Smooth muscle cell (in vitro differentiated cells): ENCODE results near the gene KLB. TPM values are rescaled to one million over a fixed set of nuclear protein-coding genes. Genes with fewer than 3 reads are reported as not detected.
"Not testable (repeated sequence)": the region's sequence is repeated elsewhere in the genome, so short reads cannot be mapped to it uniquely, and the experiment has no call there.

ENCODE experiments used
- DNase-seq: peaks from one replicate; lab custom pipeline; 2025; ENCODE audit not compliant: unreplicated experiment; lab: John Stamatoyannopoulos, UW
- H2AFZ ChIP-seq: fragments of 200-600 bp; sonication (generic); 2 replicates; pipeline ENCODE4 v1.6.0; 2016; ENCODE audit warnings: antibody characterized with exemption, low read depth, mild to moderate bottlenecking
- H3F3A ChIP-seq: fragments of 200-600 bp; sonication (generic); 2 replicates; pipeline ENCODE4 v1.6.0; 2017; ENCODE audit warnings: antibody characterized with exemption, low read depth
- H3K27ac ChIP-seq: fragments of 200-600 bp; sonication (generic); 2 replicates; pipeline ENCODE4 v1.5.1; 2016; ENCODE audit warnings: low read depth, mild to moderate bottlenecking
- H3K27me3 ChIP-seq: fragments of 200-600 bp; sonication (generic); 2 replicates; pipeline ENCODE4 v1.6.1; 2016; ENCODE audit warnings: low read depth, mild to moderate bottlenecking
- H3K36me3 ChIP-seq: fragments of 200-600 bp; sonication (generic); 2 replicates; pipeline ENCODE4 v1.5.1; 2016; ENCODE audit warnings: low read depth
- H3K4me1 ChIP-seq: fragments of 200-600 bp; sonication (generic); 2 replicates; pipeline ENCODE4 v1.5.1; 2016; ENCODE audit warnings: low read depth
- H3K4me2 ChIP-seq: fragments of 200-600 bp; sonication (generic); 2 replicates; pipeline ENCODE4 v1.6.0; 2016; ENCODE audit warnings: mild to moderate bottlenecking
- H3K4me3 ChIP-seq: fragments of 200-600 bp; sonication (generic); 2 replicates; pipeline ENCODE4 v1.5.1; 2016; ENCODE audit warnings: mild to moderate bottlenecking
- H3K79me2 ChIP-seq: fragments of 200-600 bp; sonication (generic); 2 replicates; pipeline ENCODE4 v1.6.0; 2016; ENCODE audit warnings: low read depth, mild to moderate bottlenecking
- H3K9ac ChIP-seq: fragments of 200-600 bp; sonication (generic); 2 replicates; pipeline ENCODE4 v1.6.0; 2016; ENCODE audit warnings: low read depth
- H3K9me3 ChIP-seq: fragments of 200-600 bp; sonication (generic); replicated peaks from 2 replicates; pipeline ENCODE4 v1.5.1; 2016; ENCODE audit warnings: low read depth
- H4K20me1 ChIP-seq: fragments of 200-600 bp; sonication (generic); 2 replicates; pipeline ENCODE4 v1.6.0; 2016; ENCODE audit warnings: low read depth
- CTCF ChIP-seq: fragments of 200-600 bp; sonication (generic); IDR thresholded peaks from 2 replicates; pipeline ENCODE4 v1.5.1; 2017; ENCODE audit warnings: borderline replicate concordance, mild to moderate bottlenecking, antibody characterized with exemption; ENCODE audit not compliant: insufficient read depth, poor library complexity, severe bottlenecking
- WGBS: methylation state at CpG from one replicate; pipeline ENCODE4 v1.1.7; 2016; ENCODE audit warnings: low lambda C conversion rate; 5-methylcytosine and 5-hydroxymethylcytosine counted together
- polyA plus RNA-seq: library from polyadenylated mRNA; unstranded; fragments of >200 nt; fragmentation: Nextera tagmentation; extraction: Ambion mirVana; gene quantifications from 2 replicates; pipeline ENCODE4 v1.2.1, GENCODE V29; 2016
- total RNA-seq: library from RNA; depleted of rRNA; stranded (reverse); fragments of >200 nt; gene quantifications from 2 replicates; pipeline ENCODE4 v1.2.3, GENCODE V29; 2014

Gene KLB
- total and polyA plus RNA-seq, 2 experiments from 2014 or later, result 0.04 TPM; not detected in 1

- H3K27ac ChIP-seq, result no peak overlapping the region
- no peaks in the 10 kb centered on the region for H3K27me3 ChIP-seq
- WGBS, result 92% methylated on average over 6 of the region's 6 CpGs
- H3K9ac ChIP-seq, result no peak overlapping the region
- no peaks in the 10 kb centered on the region for H3F3A ChIP-seq
- H3K4me3 ChIP-seq, result no peak overlapping the region
- peak overlapping the region; percentile 99 for H2AFZ ChIP-seq
- TF ChIP-seq CTCF, result no peak
- no peaks in the 10 kb centered on the region for H3K36me3 ChIP-seq
- H3K9me3 ChIP-seq, result no peaks in the 10 kb centered on the region
- H3K79me2 ChIP-seq, result peaks cover 39% of the 10 kb centered on the region
- no peak overlapping the region for H3K4me2 ChIP-seq
- peaks cover 24% of the 10 kb centered on the region for H4K20me1 ChIP-seq
- no peak for DNase-seq
- H3K4me1 ChIP-seq, result peaks cover 11% of the 10 kb centered on the region
Observed at GRCh38 chr4:39367166-39367565, 39.6 kb upstream of the KLB start.

GRCh38 chr4:39369301-39369700 is 37.4 kb upstream of the KLB start:
- Histone ChIP-seq H3K27ac (no peak overlapping the region), H3K4me1 (peaks cover 11% of the 10 kb centered on the region), H4K20me1 (peaks cover 8% of the 10 kb centered on the region), H3K9me3 (no peaks in the 10 kb centered on the region), H3K9ac (no peak overlapping the region), H3K79me2 (peaks cover 18% of the 10 kb centered on the region), H2AFZ (no peak overlapping the region), H3K4me3 (no peak overlapping the region), H3K36me3 (no peaks in the 10 kb centered on the region), H3K27me3 (no peaks in the 10 kb centered on the region), H3K4me2 (no peak overlapping the region), H3F3A (no peaks in the 10 kb centered on the region)
- no peak for DNase-seq
- no peak for TF ChIP-seq CTCF
- WGBS, result 78% methylated on average over 4 of the region's 4 CpGs

GRCh38 chr4:39371209-39371608 is 35.5 kb upstream of the KLB start:
- not testable (repeated sequence) for H3K27ac ChIP-seq, H2AFZ ChIP-seq, H3K4me1 ChIP-seq, H4K20me1 ChIP-seq, H3F3A ChIP-seq, H3K9ac ChIP-seq, H3K4me2 ChIP-seq, H3K36me3 ChIP-seq, DNase-seq, H3K4me3 ChIP-seq, H3K27me3 ChIP-seq, H3K9me3 ChIP-seq, H3K79me2 ChIP-seq
- WGBS, result 86% methylated on average over 6 of the region's 6 CpGs

GRCh38 chr4:39375478-39375877 is 31.3 kb upstream of the KLB start:
- no peaks in the 10 kb centered on the region for H3K4me1 ChIP-seq
- H3K9ac ChIP-seq, result no peak overlapping the region
- no peaks in the 10 kb centered on the region for H3F3A ChIP-seq
- no peak for DNase-seq
- no peak overlapping the region for H3K4me3 ChIP-seq
- no peaks in the 10 kb centered on the region for H4K20me1 ChIP-seq
- H3K27me3 ChIP-seq, result peaks cover 9% of the 10 kb centered on the region
- no peaks in the 10 kb centered on the region for H3K36me3 ChIP-seq
- no peaks in the 10 kb centered on the region for H3K9me3 ChIP-seq
- H3K4me2 ChIP-seq, result no peak overlapping the region
- no peak overlapping the region for H2AFZ ChIP-seq
- H3K79me2 ChIP-seq, result no peaks in the 10 kb centered on the region
- TF ChIP-seq CTCF, result no peak
- WGBS, result 88% methylated on average over 4 of the region's 4 CpGs
- no peak overlapping the region for H3K27ac ChIP-seq
